K562 (cell line): ENCODE results near the gene PUSL1. TPM values are rescaled to one million over a fixed set of nuclear protein-coding genes. Genes with fewer than 3 reads are reported as not detected.

Source experiments
- ARID1B ChIP-seq: fragments of 450-650 bp; IDR thresholded peaks from 2 replicates; pipeline ENCODE4 v1.6.1; 2016; ENCODE audit warnings: antibody characterized with exemption, mild to moderate bottlenecking, inconsistent platforms
- BRCA1 ChIP-seq, 2 experiments: fragments of 450-650 bp in 1 of 2; sonication (generic) in 1 of 2; formaldehyde crosslinking in 1 of 2; IDR thresholded peaks; 2 replicates each; pipeline versions ENCODE4 v1.5.0 to v1.6.1; 2017 to 2020; ENCODE audit warnings: mild to moderate bottlenecking in 1 of 2, missing genetic modification reagents in 1 of 2
- CEBPB ChIP-seq: fragments of 450-650 bp; IDR thresholded peaks from 2 replicates; pipeline ENCODE4 v1.6.1; 2016; ENCODE audit warnings: missing genetic modification characterization, missing compliant biosample characterization
- CHD1 ChIP-seq: fragments of 200-600 bp; sonication (generic); IDR thresholded peaks from one replicate; pipeline ENCODE4 v1.6.1; 2012; ENCODE audit warnings: mild to moderate bottlenecking, moderate library complexity, low read length, inconsistent platforms
- CREB1 ChIP-seq, 2 experiments: sonication (generic) in 1 of 2; formaldehyde crosslinking in 1 of 2; IDR thresholded peaks; 2 replicates each; pipeline versions ENCODE4 v1.6.1 to v1.8.0; 2012 to 2022; ENCODE audit warnings: inconsistent platforms in 1 of 2, mild to moderate bottlenecking in 1 of 2, missing genetic modification reagents in 1 of 2, moderate library complexity in 1 of 2
- DMBX1 ChIP-seq: fragments of 250-450 bp; sonication (Bioruptor Pico); IDR thresholded peaks from 2 replicates; pipeline ENCODE4 v1.8.0; 2022; ENCODE audit warnings: inconsistent platforms, mild to moderate bottlenecking, moderate library complexity, borderline replicate concordance
- ELF1 ChIP-seq: fragments of 200-800 bp; sonication (Bioruptor generic); IDR thresholded peaks from 2 replicates; pipeline ENCODE4 v1.6.1; 2016; ENCODE audit warnings: missing genetic modification characterization, missing compliant biosample characterization
- HNRNPUL1 ChIP-seq: fragments of 200-400 bp; formaldehyde crosslinking; IDR thresholded peaks from 2 replicates; pipeline ENCODE4 v1.6.1; 2017; ENCODE audit warnings: low read length
- HOXB6 ChIP-seq: fragments of 250-450 bp; sonication (Bioruptor Pico); IDR thresholded peaks from 2 replicates; pipeline ENCODE4 v1.5.1; 2022; ENCODE audit warnings: mild to moderate bottlenecking, borderline replicate concordance
- HSF4 ChIP-seq: fragments of 250-450 bp; sonication (Bioruptor Pico); IDR thresholded peaks from 2 replicates; pipeline ENCODE4 v2.1.2; 2022; ENCODE audit warnings: mild to moderate bottlenecking, moderate library complexity, borderline replicate concordance
- KDM5B ChIP-seq: fragments of 200-600 bp; sonication (generic); IDR thresholded peaks from 2 replicates; pipeline ENCODE4 v1.6.1; 2012; ENCODE audit warnings: low read depth, mild to moderate bottlenecking, moderate library complexity, low read length, control low read depth, inconsistent platforms; ENCODE audit not compliant: insufficient replicate concordance
- MEF2D ChIP-seq: conservative IDR thresholded peaks from 2 replicates; pipeline ENCODE4 v1.6.1; 2016; ENCODE audit warnings: low read depth, missing genetic modification characterization, missing compliant biosample characterization
- NFATC3 ChIP-seq: fragments of 450-650 bp; IDR thresholded peaks from 2 replicates; pipeline ENCODE4 v1.6.1; 2017; ENCODE audit warnings: mild to moderate bottlenecking
- POLR2AphosphoS2 ChIP-seq: IDR thresholded peaks from 2 replicates; pipeline ENCODE4 v1.6.1; 2012; ENCODE audit warnings: low read length, improper control_type of control experiment
- PURB ChIP-seq: sonication (generic); formaldehyde crosslinking; IDR thresholded peaks from 2 replicates; pipeline ENCODE4 v1.9.0; 2021; ENCODE audit warnings: low read depth, mild to moderate bottlenecking, missing genetic modification reagents
- RNF219 ChIP-seq: fragments of 250-450 bp; sonication (Bioruptor Pico); IDR thresholded peaks from 2 replicates; pipeline ENCODE4 v1.5.0; 2022; ENCODE audit warnings: mild to moderate bottlenecking
- SMAD4 ChIP-seq: fragments of 250-450 bp; sonication (Bioruptor Pico); conservative IDR thresholded peaks from 2 replicates; pipeline ENCODE4 v1.8.0; 2021; ENCODE audit warnings: inconsistent platforms, mild to moderate bottlenecking, moderate library complexity
- SREBF1 ChIP-seq: fragments of 150-350 bp; IDR thresholded peaks from 2 replicates; pipeline ENCODE4 v1.6.1; 2014; ENCODE audit warnings: antibody characterized with exemption, low read depth, low read length, borderline replicate concordance
- SRF ChIP-seq, 2 experiments: fragments of 250-450, 450-650 bp in 1 of 2; sonication (Bioruptor Pico) in 1 of 2; sonication (generic) in 1 of 2; formaldehyde crosslinking; IDR thresholded peaks; 2 replicates each; pipeline versions ENCODE4 v1.5.0 to v1.5.1; 2020 to 2022; ENCODE audit warnings: mild to moderate bottlenecking in 1 of 2, missing genetic modification reagents in 1 of 2
- TEAD2 ChIP-seq: fragments of 450-650 bp; IDR thresholded peaks from 2 replicates; pipeline ENCODE4 v1.6.1; 2016; ENCODE audit warnings: missing genetic modification characterization, control low read depth, missing compliant biosample characterization
- ZNF12 ChIP-seq: sonication (generic); formaldehyde crosslinking; IDR thresholded peaks from 2 replicates; pipeline ENCODE4 v1.4.0; 2020; ENCODE audit warnings: mild to moderate bottlenecking, missing genetic modification reagents
- ZNF282 ChIP-seq: sonication (generic); formaldehyde crosslinking; IDR thresholded peaks from 2 replicates; pipeline ENCODE4 v1.8.1; 2023; ENCODE audit warnings: missing genetic modification reagents
- ZNF444 ChIP-seq: fragments of 250-450 bp; sonication (Bioruptor Pico); IDR thresholded peaks from 2 replicates; pipeline ENCODE4 v1.4.0; 2020; ENCODE audit warnings: mild to moderate bottlenecking, moderate library complexity
- polyA plus RNA-seq, 8 experiments: library from polyadenylated mRNA; depleted of rRNA in 4 of 8; stranded (reverse) in 5 of 8; unstranded in 3 of 8; fragments of >200 nt; fragmentation: Nextera tagmentation in 2 of 8; fragmentation: Illumina TruSeq in 1 of 8; extraction: Ambion mirVana in 2 of 8; extraction: Trizol in 1 of 8; gene quantifications; 2 replicates each; pipeline versions ENCODE4 v1.2.1 to v1.2.3, GENCODE V29; 2011 to 2014; ENCODE audit warnings: inconsistent platforms in 1 of 8, missing spikeins in 1 of 8
- total RNA-seq, 7 experiments: library from RNA; depleted of rRNA in 6 of 7; stranded (reverse); fragments of >200 nt in 6 of 7; fragmentation: Illumina TruSeq in 2 of 7; extraction: Trizol in 2 of 7; gene quantifications; 2 replicates each; pipeline versions ENCODE4 v1.2.1 to v1.2.3, GENCODE V29; 2011 to 2021; ENCODE audit warnings: low replicate concordance in 1 of 7
- TF ChIP-seq, protein P1 (sequence below), 2 experiments: fragments of 450-650 bp in 1 of 2; sonication (generic) in 1 of 2; formaldehyde crosslinking; conservative IDR thresholded peaks; 2 replicates each; pipeline versions ENCODE4 v1.4.0 to v1.8.1; 2020 to 2022; ENCODE audit warnings: mild to moderate bottlenecking in 1 of 2, missing genetic modification reagents in 1 of 2
- TF ChIP-seq, protein P2 (sequence below): fragments of 450-650 bp; conservative IDR thresholded peaks from 2 replicates; pipeline ENCODE4 v1.6.1; 2016; ENCODE audit warnings: missing genetic modification characterization, low read depth, mild to moderate bottlenecking, control low read depth, missing compliant biosample characterization

The PUSL1 gene
- total and polyA plus RNA-seq, 9 of the 15 experiments (the other 6 are each of a cell fraction or from before 2014, with no cell fraction given): 0.62 to 86.9 (median 13.6) TPM

- TF ChIP-seq PURB (CRISPR knock-in tag) (no peak), CREB1 (IDR thresholded peaks at IDR 0.05) (no peak), CREB1 (CRISPR knock-in tag; IDR thresholded peaks at IDR 0.05) (no peak; the same call in 1 of the 2 replicates), ELF1 (tag) (no peak), ZNF282 (CRISPR knock-in tag) (no peak), SRF (CRISPR knock-in tag; IDR thresholded peaks at IDR 0.05) (no peak; a peak in 1 of 4 replicates), HNRNPUL1 (no peak), HOXB6 (CRISPR knock-in tag) (no peak), NFATC3 (no peak), ZNF12 (CRISPR knock-in tag) (no peak), SMAD4 (no peak), TEAD2 (no peak), KDM5B (peak; percentile 70), SREBF1 (no peak), RNF219 (CRISPR knock-in tag) (no peak), POLR2AphosphoS2 (no peak), ARID1B (no peak), BRCA1 (IDR thresholded peaks at IDR 0.05) (no peak), BRCA1 (CRISPR knock-in tag; IDR thresholded peaks at IDR 0.05) (peak; percentile 84; the same call in 1 of the 2 replicates), CHD1 (peak; percentile 77), ZNF444 (CRISPR knock-in tag) (no peak), HSF4 (CRISPR knock-in tag) (no peak), MEF2D (no peak), CEBPB (tag) (no peak), DMBX1 (CRISPR knock-in tag) (no peak)
- TF ChIP-seq, protein P1, sequence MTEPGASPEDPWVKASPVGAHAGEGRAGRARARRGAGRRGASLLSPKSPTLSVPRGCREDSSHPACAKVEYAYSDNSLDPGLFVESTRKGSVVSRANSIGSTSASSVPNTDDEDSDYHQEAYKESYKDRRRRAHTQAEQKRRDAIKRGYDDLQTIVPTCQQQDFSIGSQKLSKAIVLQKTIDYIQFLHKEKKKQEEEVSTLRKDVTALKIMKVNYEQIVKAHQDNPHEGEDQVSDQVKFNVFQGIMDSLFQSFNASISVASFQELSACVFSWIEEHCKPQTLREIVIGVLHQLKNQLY (CRISPR knock-in tag; conservative IDR thresholded peaks at IDR 0.05): no peak
- TF ChIP-seq, protein P2, sequence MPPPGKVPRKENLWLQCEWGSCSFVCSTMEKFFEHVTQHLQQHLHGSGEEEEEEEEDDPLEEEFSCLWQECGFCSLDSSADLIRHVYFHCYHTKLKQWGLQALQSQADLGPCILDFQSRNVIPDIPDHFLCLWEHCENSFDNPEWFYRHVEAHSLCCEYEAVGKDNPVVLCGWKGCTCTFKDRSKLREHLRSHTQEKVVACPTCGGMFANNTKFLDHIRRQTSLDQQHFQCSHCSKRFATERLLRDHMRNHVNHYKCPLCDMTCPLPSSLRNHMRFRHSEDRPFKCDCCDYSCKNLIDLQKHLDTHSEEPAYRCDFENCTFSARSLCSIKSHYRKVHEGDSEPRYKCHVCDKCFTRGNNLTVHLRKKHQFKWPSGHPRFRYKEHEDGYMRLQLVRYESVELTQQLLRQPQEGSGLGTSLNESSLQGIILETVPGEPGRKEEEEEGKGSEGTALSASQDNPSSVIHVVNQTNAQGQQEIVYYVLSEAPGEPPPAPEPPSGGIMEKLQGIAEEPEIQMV (tag): no peak
Observed at GRCh38 chr1:1347663-1348419, 39.4 kb downstream of the PUSL1 start (continued).
